Measurements from ENCODE around the gene CLASP1.
"Not testable (repeated sequence)": the region's sequence is repeated elsewhere in the genome, so short reads cannot be mapped to it uniquely, and the experiment has no call there.

The CLASP1 gene

DNA sequence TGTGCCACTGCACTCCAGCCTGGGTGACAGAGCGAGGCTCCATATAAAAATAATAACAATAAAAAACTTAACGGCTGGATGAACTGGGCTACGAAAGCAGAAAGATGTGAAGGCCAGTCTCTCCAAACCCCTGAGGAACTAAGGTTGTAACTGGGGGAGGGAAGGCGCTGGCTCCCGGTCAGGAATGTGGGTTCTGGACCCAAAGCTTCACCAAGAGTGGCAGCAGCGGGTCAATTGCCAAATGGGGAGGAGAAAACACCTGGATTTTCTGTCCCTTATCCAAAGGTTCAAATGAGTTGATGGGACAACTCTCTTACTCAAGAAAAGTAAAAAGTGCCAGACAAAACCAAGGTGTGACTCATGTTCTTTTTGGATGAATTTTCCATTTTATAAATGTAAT is 304.2 kb downstream of the CLASP1 start:
- TF ChIP-seq, protein P1, sequence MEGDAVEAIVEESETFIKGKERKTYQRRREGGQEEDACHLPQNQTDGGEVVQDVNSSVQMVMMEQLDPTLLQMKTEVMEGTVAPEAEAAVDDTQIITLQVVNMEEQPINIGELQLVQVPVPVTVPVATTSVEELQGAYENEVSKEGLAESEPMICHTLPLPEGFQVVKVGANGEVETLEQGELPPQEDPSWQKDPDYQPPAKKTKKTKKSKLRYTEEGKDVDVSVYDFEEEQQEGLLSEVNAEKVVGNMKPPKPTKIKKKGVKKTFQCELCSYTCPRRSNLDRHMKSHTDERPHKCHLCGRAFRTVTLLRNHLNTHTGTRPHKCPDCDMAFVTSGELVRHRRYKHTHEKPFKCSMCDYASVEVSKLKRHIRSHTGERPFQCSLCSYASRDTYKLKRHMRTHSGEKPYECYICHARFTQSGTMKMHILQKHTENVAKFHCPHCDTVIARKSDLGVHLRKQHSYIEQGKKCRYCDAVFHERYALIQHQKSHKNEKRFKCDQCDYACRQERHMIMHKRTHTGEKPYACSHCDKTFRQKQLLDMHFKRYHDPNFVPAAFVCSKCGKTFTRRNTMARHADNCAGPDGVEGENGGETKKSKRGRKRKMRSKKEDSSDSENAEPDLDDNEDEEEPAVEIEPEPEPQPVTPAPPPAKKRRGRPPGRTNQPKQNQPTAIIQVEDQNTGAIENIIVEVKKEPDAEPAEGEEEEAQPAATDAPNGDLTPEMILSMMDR (IDR thresholded peaks at IDR 0.05; ENCODE audit: extremely low read depth, insufficient read depth, missing control alignments) = no peak
- no peak for DNase-seq (ENCODE audit: low spot score)
- in situ Hi-C loops (cut with MboI; ENCODE audit: low pct_unique_long_range_greater_than_20kb, low sequenced_read_pairs, unreplicated experiment) = loop anchor here (25.0 kb wide), 1 partner anchor 258 kb away; no protein-coding TSS in a partner anchor

DNA sequence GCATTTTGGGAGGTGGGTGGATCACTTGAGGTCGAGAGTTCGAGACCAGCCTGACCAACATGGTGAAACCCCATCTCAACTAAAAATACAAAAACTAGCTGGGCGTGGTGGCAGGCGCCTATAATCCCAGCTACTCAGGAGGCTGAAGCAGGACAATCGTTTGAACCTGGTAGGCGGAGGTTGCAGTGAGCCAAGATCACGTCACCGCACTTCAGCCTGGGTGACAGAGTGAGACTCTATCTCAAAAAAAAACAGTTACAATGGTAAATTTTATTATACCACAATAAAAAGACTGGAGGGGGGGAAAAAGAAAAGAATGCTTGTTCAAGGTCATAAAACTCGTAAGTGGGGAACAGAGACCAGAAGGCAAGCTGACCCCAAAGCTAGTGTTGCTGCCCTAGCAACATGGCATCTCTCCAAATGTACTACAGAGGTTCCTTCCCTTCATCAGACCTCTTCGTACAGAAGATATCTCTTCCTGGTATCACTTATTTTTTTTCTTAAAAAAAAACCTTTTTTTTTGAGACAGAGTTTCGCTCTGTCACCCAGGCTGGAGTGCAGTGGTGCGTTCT is 305.3 kb downstream of the CLASP1 start:
- in situ Hi-C loops (cut with MboI; ENCODE audit: low pct_unique_long_range_greater_than_20kb, low sequenced_read_pairs, unreplicated experiment) = loop anchor here (25.0 kb wide), 1 partner anchor 257 kb away; no protein-coding TSS in a partner anchor
- DNase-seq (ENCODE audit: low spot score) = not testable (repeated sequence)

DNA sequence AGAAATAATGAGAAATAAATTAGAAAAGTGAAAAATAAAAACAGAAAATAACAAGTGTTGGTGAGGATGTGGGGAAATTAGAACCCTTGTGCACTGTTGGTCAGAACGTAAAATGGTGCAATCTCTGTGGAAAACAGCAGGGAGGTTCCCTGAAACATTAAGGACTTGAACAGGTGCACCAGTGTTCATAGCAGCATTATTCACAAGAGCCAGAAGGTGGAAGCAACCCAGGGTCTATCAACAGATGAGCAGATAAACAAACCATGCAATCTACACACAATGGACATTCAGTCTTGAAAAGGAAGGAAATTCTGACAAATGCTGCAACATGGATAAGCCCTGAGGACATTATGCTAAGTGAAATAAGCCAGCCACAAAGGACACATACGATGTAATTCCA is 306.1 kb downstream of the CLASP1 start:
- TF ChIP-seq, protein P1 (IDR thresholded peaks at IDR 0.05; ENCODE audit: extremely low read depth, insufficient read depth, missing control alignments) = no peak
- no peak for DNase-seq (ENCODE audit: low spot score)
- in situ Hi-C loops (cut with MboI; ENCODE audit: low pct_unique_long_range_greater_than_20kb, low sequenced_read_pairs, unreplicated experiment) = loop anchor here (25.0 kb wide), 1 partner anchor 256 kb away; no protein-coding TSS in a partner anchor

DNA sequence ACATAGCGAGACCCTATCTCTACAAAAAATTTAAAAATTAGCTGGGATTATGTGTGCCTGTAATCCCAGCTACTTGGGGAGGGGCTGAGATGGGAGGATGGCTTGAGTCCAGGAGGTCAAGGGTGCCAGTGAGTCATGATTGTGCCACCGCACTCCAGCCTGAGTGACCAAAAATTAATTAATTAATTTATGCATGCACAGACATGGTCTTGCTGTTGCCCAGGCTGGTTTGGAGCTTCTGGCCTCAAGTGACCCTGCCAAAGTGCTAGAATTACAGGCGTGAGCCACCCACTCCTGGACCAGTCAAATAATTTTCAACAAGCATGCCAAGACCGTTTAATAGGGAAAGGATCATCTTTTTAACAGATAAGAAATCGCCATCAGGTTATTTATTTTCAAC is 306.5 kb downstream of the CLASP1 start:
- TF ChIP-seq, protein P1 (IDR thresholded peaks at IDR 0.05; ENCODE audit: extremely low read depth, insufficient read depth, missing control alignments) = no peak
- no peak for DNase-seq (ENCODE audit: low spot score)
- in situ Hi-C loops (cut with MboI; ENCODE audit: low pct_unique_long_range_greater_than_20kb, low sequenced_read_pairs, unreplicated experiment) = loop anchor here (25.0 kb wide), 1 partner anchor 255 kb away; no protein-coding TSS in a partner anchor

DNA sequence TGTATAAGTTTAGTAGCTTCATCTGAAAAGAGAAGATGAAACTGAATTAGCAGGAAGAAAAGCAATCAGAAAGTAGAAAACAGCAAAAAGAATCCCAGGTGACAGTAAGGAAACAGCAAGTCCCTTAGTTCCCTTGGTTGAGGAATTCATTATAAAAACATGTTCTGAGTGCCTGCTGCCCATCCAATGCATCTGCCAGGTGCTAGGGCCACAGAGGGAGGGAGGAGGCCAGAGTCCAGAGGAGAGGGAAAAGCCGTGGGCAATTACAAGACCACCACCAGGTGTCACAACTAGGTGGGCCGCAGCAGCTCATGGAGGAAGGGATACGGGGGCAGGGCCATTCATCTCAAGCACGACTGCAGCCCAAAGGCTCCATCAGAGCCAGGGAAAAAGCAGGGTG is 308.3 kb downstream of the CLASP1 start:
- no peak for DNase-seq (ENCODE audit: low spot score)
- in situ Hi-C loops (cut with MboI; ENCODE audit: low pct_unique_long_range_greater_than_20kb, low sequenced_read_pairs, unreplicated experiment) = loop anchor here (25.0 kb wide), 1 partner anchor 254 kb away; no protein-coding TSS in a partner anchor
- TF ChIP-seq, protein P1 (IDR thresholded peaks at IDR 0.05; ENCODE audit: extremely low read depth, insufficient read depth, missing control alignments) = no peak

DNA sequence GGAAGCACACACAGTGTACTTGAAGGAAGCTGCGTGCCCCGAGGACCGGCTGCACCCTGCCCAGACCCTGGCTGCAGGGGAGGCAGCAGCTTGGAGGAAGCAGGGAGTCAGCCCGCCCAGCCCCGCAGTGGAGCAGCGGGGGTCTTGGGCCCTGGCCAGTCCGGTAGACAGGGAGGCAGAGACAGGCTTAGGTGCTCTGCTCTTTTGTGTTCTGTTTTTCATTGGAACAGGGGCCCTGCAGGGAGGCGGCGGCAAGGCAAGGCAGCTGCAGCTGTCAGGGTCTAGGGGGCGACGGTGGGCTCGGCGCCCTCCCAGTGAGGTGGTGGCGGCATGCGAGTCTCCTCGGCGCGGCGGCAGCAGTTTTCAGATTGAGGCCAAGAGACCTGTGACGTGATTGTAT is 311.0 kb downstream of the CLASP1 start:
- DNase-seq (ENCODE audit: low spot score) = no peak
- in situ Hi-C loops (cut with MboI; ENCODE audit: low pct_unique_long_range_greater_than_20kb, low sequenced_read_pairs, unreplicated experiment) = loop anchor here (25.0 kb wide), 1 partner anchor 251 kb away; no protein-coding TSS in a partner anchor
- TF ChIP-seq, protein P1 (IDR thresholded peaks at IDR 0.05; ENCODE audit: extremely low read depth, insufficient read depth, missing control alignments) = no peak

DNA sequence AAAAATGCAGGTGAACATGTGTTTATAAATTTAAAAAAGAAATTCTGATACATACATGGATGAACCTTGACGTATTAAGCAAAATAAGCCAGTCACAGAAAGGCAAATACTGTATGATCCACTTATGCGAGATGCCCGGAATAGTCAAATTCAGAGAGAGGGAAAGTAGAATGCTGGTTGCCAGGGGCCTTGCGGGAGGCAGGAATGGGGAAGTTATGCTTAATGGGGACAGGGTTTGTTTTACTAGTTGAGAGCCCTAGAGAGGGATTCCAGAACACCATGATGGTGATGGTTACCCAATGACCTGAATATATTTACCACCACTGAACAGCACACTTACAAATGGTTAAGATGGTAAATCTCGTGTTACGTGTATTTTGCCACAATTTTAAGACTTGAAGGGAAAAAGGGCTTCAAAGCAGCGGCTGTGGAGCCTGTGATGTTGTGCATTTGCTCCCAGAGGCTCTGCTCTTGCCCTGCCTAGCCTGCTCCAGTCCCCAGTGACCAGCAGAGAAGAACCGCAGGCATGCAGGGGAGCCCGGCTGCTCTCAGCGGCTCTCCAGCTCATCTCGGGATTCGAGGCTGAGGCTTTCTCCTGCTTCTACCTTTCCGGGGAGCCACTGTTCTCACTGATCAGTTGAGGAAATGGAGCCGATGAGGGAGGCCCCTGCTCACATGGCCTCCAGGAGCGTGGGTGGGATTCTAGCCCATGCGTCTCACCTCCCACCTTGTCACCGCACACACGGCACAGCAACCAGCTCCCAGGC is 312.6 kb downstream of the CLASP1 start:
- no peak for DNase-seq (ENCODE audit: low spot score)
- TF ChIP-seq, protein P1 (IDR thresholded peaks at IDR 0.05; ENCODE audit: extremely low read depth, insufficient read depth, missing control alignments) = no peak
- in situ Hi-C loops (cut with MboI; ENCODE audit: low pct_unique_long_range_greater_than_20kb, low sequenced_read_pairs, unreplicated experiment) = loop anchor here (25.0 kb wide), 1 partner anchor 249 kb away; no protein-coding TSS in a partner anchor
